Kidney glomerular epithelial cell (primary cell): ENCODE data around the gene NAT9.
A peak's percentile ranks its signal among the peaks of the same experiment; 100 is the strongest.

ENCODE experiments used
- DNase-seq: peaks from one replicate; lab custom pipeline; 2025; lab: John Stamatoyannopoulos, UW

Gene NAT9

GRCh38 chr17:74761419-74761818 lies 14.7 kb downstream of the NAT9 start:
- DNase-seq, result no peak

GRCh38 chr17:74760404-74761105 lies 15.6 kb downstream of the NAT9 start:
- no peak for DNase-seq

DNA sequence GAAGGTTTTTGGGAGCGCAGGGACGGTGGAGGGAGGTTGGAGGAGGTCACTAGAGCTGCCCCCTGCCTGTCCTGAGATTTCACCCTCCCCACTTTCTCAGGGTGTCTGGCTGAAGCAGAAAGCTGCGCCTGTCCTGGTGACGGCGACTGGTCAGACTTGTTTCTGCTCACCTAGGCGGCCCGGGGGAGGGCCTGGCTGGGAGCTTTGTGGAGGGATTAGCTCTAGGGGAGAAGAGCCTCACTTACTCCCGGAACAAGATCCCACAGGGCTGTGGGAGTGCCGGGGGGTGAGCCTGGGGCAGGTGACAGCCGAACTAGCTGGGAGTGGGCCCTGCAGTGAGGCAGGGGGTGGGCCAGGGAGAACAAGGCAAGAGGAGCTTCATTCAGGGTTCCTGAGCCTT lies 16.2 kb downstream of the NAT9 start:
- DNase-seq, result no peak

DNA sequence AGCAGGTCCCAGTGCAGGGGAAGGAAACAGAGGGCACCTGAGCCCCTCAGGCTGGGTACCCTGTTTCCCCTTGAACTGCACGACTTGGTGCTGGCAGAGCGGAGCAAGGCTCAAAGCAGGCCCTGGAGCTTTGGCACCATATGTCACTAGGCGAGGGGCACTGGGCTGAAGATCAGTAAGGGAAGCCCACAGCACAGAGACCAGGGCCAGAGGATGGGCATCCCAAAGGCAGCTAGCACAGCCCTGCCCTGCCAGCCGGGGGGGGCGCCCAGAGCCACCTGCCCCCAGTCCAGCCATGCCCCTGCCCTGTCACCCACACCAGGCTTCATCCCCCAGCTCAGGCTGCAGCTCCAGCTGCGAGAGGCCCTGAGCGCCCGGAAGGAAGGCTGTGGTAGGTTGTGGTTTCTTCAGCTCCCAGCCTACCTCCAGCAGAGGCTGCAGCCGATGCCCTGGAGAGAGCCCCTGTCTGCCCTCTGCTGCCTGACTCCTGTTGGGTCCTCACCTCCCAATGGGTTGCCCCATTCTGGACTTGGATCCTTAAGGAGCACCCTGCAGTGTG lies 16.8 kb downstream of the NAT9 start:
- DNase-seq, result no peak

DNA sequence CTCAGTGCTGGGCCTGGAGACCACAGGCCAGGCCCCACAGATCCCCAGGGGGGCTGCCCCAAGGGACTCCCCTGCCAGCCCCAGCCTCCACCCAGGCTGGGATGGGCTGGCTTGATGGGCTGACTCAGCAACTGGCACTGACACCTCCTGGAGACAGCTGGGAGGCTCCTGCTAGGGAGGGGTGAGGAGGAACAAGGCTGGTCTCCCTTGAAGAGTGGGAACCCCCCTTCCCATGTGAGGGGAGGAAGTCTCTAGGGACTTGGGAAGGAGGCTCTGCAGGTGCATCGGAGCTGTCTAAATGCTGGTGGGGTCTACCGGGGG lies 17.3 kb downstream of the NAT9 start:
- no peak for DNase-seq

GRCh38 chr17:74757931-74758847 lies 18.0 kb downstream of the NAT9 start:
- no peak for DNase-seq

GRCh38 chr17:74757502-74757901 lies 18.6 kb downstream of the NAT9 start:
- no peak for DNase-seq

GRCh38 chr17:74756891-74757290 lies 19.3 kb downstream of the NAT9 start:
- no peak for DNase-seq

DNA sequence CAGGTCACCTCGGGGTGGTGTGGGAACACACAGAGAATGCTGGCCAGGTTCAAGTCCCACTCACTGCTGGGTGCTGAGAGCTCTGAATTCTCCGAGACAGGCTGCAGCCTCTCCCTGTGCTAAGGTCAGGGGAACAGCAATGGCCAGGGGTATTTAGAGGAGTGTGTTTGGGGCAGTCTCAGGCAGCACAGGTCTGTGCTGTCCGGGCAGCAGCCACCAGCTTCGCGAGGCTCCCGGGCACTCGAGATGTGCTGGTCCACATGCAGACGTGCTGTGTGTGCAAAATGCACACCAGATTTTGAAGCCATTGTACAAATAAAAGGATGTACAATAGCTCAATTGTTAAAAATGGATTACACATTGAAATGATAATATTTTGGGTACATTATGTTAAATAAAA lies 20.6 kb downstream of the NAT9 start:
- no peak for DNase-seq

GRCh38 chr17:74754832-74755231 lies 21.3 kb downstream of the NAT9 start:
- DNase-seq, result no peak

DNA sequence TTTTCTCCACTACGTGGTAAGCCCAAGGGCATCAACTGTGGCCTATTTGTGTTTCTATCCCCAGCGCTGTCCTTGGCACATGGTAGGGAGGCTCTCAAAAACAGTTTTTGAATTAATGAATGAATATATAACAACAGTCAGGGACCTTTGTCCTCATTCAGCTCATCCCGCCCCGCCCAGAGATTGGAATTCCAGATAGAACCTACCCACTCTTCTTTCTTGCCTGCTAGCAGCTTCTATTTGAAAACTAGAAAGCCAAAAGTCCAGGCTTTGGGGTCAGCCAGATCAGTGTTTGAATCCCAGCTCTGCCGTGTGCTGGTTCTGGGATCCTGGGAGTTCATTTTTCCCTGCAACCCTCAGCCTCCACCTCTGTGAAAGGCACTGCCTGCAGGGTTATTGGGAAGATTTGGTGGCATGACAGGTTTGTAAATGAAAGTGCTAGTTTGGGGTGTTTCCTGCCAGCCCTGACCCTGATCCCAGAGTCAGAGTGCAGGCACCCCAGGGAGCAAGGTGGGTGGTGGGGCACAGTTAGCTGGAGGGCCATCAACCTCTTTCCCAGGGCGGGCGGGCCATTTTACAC lies 23.2 kb downstream of the NAT9 start:
- no peak for DNase-seq

DNA sequence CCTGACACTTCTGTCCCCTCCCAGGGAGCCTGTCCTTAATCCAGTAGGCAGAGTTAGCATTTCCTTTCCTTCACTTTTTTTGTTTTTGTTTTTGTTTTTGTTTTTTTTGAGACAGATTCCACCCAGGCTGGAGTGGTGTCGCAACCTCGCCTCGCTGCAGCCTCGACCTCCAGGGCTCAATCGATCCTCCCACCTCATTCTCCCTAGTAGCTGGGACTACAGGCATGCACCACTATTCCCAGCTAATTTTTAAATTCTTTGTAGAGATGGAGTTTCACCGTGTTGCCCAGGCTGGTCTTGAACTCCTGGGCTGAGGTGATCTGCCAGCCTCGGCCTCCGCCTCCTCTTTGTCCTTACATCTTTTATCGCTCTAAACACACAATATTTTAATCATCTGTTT lies 23.7 kb downstream of the NAT9 start:
- no peak for DNase-seq

DNA sequence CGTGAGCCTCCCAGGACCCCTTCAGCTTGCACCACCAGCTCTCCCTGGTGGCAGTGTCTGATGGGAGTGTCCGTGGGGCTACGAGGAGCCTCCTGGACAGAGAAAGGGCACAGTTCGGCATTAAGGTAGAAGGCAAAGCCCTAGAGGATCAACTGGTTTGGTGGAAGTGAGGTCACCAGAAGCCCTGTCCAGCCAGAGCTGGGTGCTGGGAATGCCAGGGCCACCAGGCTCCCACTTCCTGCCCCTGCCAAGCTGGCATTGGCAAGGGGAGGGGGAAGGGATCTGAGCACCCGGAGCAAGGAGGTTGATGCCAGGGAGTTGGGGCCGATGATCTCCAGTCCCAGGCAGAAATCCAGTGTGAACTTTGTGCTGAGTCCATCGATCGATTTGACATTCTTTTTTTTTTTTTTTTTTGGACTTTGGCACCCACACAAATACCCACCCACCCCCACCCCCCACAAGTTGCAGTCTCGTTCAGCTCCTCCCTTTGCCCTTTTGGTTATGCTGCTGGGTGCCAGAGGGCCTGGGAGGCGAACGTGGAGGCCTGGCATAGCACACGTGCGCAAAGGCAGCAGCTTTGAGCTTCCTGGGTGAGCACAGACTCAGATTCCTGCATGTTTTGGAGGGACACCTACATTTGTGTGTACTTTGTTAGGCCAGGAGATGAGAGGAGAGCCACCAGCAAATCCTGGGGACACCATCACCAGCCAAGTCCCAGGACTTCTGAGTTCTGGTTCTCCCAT lies 25.6 kb downstream of the NAT9 start:
- DNase-seq, result no peak

DNA sequence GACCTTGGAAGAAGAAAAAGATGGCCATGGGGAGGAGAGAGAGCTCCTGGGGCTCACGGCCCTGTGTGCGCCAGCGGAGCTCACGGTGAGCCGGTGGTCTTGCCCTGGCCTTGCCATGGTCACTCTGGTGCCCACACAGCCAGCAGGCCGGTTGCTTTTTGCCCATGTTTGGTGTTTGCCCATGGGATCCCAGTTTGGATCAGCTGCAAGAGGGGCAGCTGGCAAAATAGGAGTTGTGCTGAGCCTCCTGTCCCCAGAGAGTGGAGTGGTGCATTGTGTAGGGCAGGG lies 26.2 kb downstream of the NAT9 start:
- DNase-seq, result no peak

GRCh38 chr17:74749279-74750038 lies 26.7 kb downstream of the NAT9 start:
- DNase-seq, result peak; percentile 78

- DNase-seq, result peak; percentile 80
These were observed 27.4 kb downstream of the NAT9 start, which contains the start of gene NHERF1 for GRCh38 chr17:74748529-74749278. TSS of gene NHERF1 (plus strand) at chr17:74748628. CDS start at chr17:74748847, 219 bp downstream.

DNA sequence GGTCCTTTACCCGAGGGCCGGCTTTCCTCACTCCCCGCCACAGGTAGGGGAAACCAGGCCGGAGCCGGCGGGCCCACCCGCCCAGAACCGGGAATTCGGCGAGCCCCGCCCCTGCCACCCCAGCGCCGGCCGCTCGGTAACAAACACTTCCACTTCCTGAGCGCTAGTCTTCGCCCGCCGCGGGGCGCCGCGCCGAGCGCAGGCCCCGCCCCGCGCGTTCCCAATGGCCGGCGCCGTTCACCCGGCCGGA lies 27.9 kb downstream of the NAT9 start:
- no peak for DNase-seq

- DNase-seq, result no peak
These were observed 29.2 kb downstream of the NAT9 start for GRCh38 chr17:74746922-74747321.

DNA sequence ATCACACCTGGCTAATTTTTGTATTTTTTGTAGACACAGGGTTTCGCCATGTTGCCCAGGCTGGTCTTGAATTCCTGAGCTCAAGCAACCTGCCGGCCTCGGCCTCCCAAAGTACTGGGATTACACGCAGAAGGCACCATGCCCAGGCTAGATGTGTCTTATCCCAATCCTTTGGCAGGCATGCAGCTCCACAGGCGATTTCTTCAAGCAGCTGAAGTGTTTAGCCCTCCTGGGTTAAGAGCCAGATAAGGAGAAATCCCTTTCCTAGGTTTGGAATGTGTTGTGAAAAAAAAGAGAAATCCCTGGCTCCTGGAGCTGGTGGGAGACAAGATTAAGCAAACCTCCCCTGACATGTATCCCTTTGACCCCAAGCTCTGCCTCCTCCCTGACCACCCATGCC lies 29.8 kb downstream of the NAT9 start:
- DNase-seq, result no peak

GRCh38 chr17:74745548-74746177 lies 30.5 kb downstream of the NAT9 start:
- DNase-seq, result no peak
